H9 (cell line): ENCODE data around the gene ZP3. TPM values are rescaled to one million over a fixed set of nuclear protein-coding genes. Genes with fewer than 3 reads are reported as not detected.
"Not testable (repeated sequence)": the region's sequence is repeated elsewhere in the genome, so short reads cannot be mapped to it uniquely, and the experiment has no call there.

Source experiments
- DNase-seq: peaks from one replicate; pipeline ENCODE4 v3.0.0-alpha.2; 2017
- H2AFZ ChIP-seq: one replicate; pipeline ENCODE4 v1.6.1; 2013; ENCODE audit warnings: mild to moderate bottlenecking, low read length, control low read depth, moderate library complexity
- H2AK5ac ChIP-seq: 2 replicates; pipeline ENCODE4 v1.6.1; 2013; ENCODE audit warnings: low read length, control low read depth, mixed read lengths; ENCODE audit not compliant: insufficient read length
- H2BK120ac ChIP-seq: one replicate; pipeline ENCODE4 v1.6.1; 2013; ENCODE audit warnings: low read depth, mild to moderate bottlenecking, low read length, control low read depth, inconsistent platforms; ENCODE audit not compliant: poor library complexity, severe bottlenecking
- H2BK12ac ChIP-seq: 2 replicates; pipeline ENCODE4 v1.6.1; 2013; ENCODE audit warnings: low read length, control low read depth, mixed read lengths, low read depth; ENCODE audit not compliant: insufficient read length
- H2BK15ac ChIP-seq: 2 replicates; pipeline ENCODE4 v1.6.1; 2013; ENCODE audit warnings: low read depth, low read length, control low read depth
- H2BK20ac ChIP-seq: one replicate; pipeline ENCODE4 v1.6.1; 2013; ENCODE audit warnings: low read depth, mild to moderate bottlenecking, low read length, control low read depth, inconsistent platforms; ENCODE audit not compliant: poor library complexity, severe bottlenecking
- H2BK5ac ChIP-seq: 2 replicates; pipeline ENCODE4 v1.6.1; 2013; ENCODE audit warnings: low read length, control low read depth, mixed read lengths; ENCODE audit not compliant: insufficient read length
- H3K14ac ChIP-seq: 2 replicates; pipeline ENCODE4 v1.6.1; 2013; ENCODE audit warnings: low read length, control low read depth; ENCODE audit not compliant: insufficient read depth
- H3K18ac ChIP-seq: 2 replicates; pipeline ENCODE4 v1.6.1; 2013; ENCODE audit warnings: low read depth, mild to moderate bottlenecking, mixed read lengths, low read length, control low read depth; ENCODE audit not compliant: insufficient read length
- H3K23ac ChIP-seq: 2 replicates; pipeline ENCODE4 v1.6.1; 2013; ENCODE audit warnings: low read length, control low read depth, mixed read lengths, low read depth; ENCODE audit not compliant: insufficient read length
- H3K23me2 ChIP-seq: 2 replicates; pipeline ENCODE4 v1.6.1; 2013; ENCODE audit warnings: low read depth, mild to moderate bottlenecking, mixed read lengths, low read length, control low read depth; ENCODE audit not compliant: insufficient read length, poor library complexity, severe bottlenecking
- H3K27ac ChIP-seq: 2 replicates; pipeline ENCODE4 v1.5.1; 2013; ENCODE audit warnings: low read length, control low read depth, mixed read lengths, low read depth; ENCODE audit not compliant: insufficient read length
- H3K27me3 ChIP-seq: 2 replicates; pipeline ENCODE4 v1.6.1; 2013; ENCODE audit warnings: low read length, control low read depth, inconsistent platforms; ENCODE audit not compliant: insufficient read depth
- H3K4ac ChIP-seq: 2 replicates; pipeline ENCODE4 v1.6.1; 2013; ENCODE audit warnings: low read depth, mild to moderate bottlenecking, control low read depth, inconsistent platforms, low read length, moderate library complexity
- H3K4me1 ChIP-seq: 2 replicates; pipeline ENCODE4 v1.6.1; 2013; ENCODE audit warnings: low read length, control low read depth, inconsistent platforms; ENCODE audit not compliant: insufficient read depth
- H3K4me2 ChIP-seq: 2 replicates; pipeline ENCODE4 v1.6.1; 2013; ENCODE audit warnings: low read length, control low read depth, mixed read lengths; ENCODE audit not compliant: insufficient read length, insufficient read depth
- H3K56ac ChIP-seq: 2 replicates; pipeline ENCODE4 v1.6.1; 2013; ENCODE audit warnings: low read depth, mild to moderate bottlenecking, mixed read lengths, low read length, control low read depth; ENCODE audit not compliant: insufficient read length
- H3K79me1 ChIP-seq: 2 replicates; pipeline ENCODE4 v1.6.1; 2013; ENCODE audit warnings: low read depth, mild to moderate bottlenecking, moderate library complexity, low read length, control low read depth, inconsistent platforms; ENCODE audit not compliant: insufficient read depth, poor library complexity, severe bottlenecking
- H3K79me2 ChIP-seq: 2 replicates; pipeline ENCODE4 v1.6.1; 2013; ENCODE audit warnings: low read length, control low read depth, inconsistent platforms; ENCODE audit not compliant: insufficient read depth
- H3K9ac ChIP-seq: 2 replicates; pipeline ENCODE4 v1.6.1; 2013; ENCODE audit warnings: low read length, control low read depth, mixed read lengths; ENCODE audit not compliant: insufficient read length; ENCODE audit errors: extremely low read depth
- H3K9me3 ChIP-seq: one replicate; pipeline ENCODE4 v1.6.1; 2013; ENCODE audit warnings: low read depth, low read length, inconsistent platforms; ENCODE audit not compliant: control insufficient read depth
- H3T11ph ChIP-seq: one replicate; pipeline ENCODE4 v1.6.1; 2013; ENCODE audit warnings: mild to moderate bottlenecking, low read length, control low read depth, inconsistent platforms
- H4K20me1 ChIP-seq: one replicate; pipeline ENCODE4 v1.6.1; 2013; ENCODE audit not compliant: control insufficient read depth, insufficient read length, insufficient read depth
- H4K5ac ChIP-seq: 2 replicates; pipeline ENCODE4 v1.6.1; 2013; ENCODE audit warnings: low read depth, mild to moderate bottlenecking, mixed read lengths, low read length, control low read depth; ENCODE audit not compliant: insufficient read length
- H4K8ac ChIP-seq: replicated peaks from 2 replicates; pipeline ENCODE4 v1.6.1; 2013; ENCODE audit warnings: low read length, control low read depth, mixed read lengths, low read depth; ENCODE audit not compliant: insufficient read length
- H4K91ac ChIP-seq: 2 replicates; pipeline ENCODE4 v1.6.1; 2013; ENCODE audit warnings: low read depth, mild to moderate bottlenecking, moderate library complexity, mixed read lengths, low read length, control low read depth; ENCODE audit not compliant: insufficient read length
- H3K27ac Mint-ChIP-seq, 3 experiments: 2 replicates in 2 of 3; 3 replicates in 1 of 3; pipeline ENCODE4 v1.8.0; 2020 to 2021; ENCODE audit warnings: mixed read lengths in 3 of 3, mild to moderate bottlenecking in 1 of 3, moderate library complexity in 1 of 3
- H3K27me3 Mint-ChIP-seq: 2 replicates; pipeline ENCODE4 v1.8.0; 2021; ENCODE audit warnings: low read depth, mild to moderate bottlenecking, moderate library complexity, mixed read lengths
- H3K36me3 Mint-ChIP-seq, 3 experiments: 2 replicates in 2 of 3; 3 replicates in 1 of 3; pipeline ENCODE4 v1.8.0; 2020 to 2021; ENCODE audit warnings: low read depth in 3 of 3, mixed read lengths in 3 of 3; ENCODE audit not compliant: insufficient read depth in 1 of 3
- H3K4me1 Mint-ChIP-seq, 2 experiments: 2 replicates each; pipeline ENCODE4 v1.8.0; 2020; ENCODE audit warnings: mixed read lengths in 2 of 2
- H3K4me3 Mint-ChIP-seq, 2 experiments: 2 replicates in 1 of 2; 3 replicates in 1 of 2; pipeline ENCODE4 v1.8.0; 2020 to 2021; ENCODE audit warnings: mild to moderate bottlenecking in 2 of 2, mixed read lengths in 2 of 2, moderate library complexity in 1 of 2
- H3K9me3 Mint-ChIP-seq, 2 experiments: 2 replicates in 1 of 2; 3 replicates in 1 of 2; pipeline ENCODE4 v1.8.0; 2020; ENCODE audit warnings: mild to moderate bottlenecking in 2 of 2, mixed read lengths in 2 of 2, moderate library complexity in 1 of 2
- WGBS: extraction: QIAGEN DNeasy Blood & Tissue Kit; methylation state at CpG from one replicate; pipeline ENCODE4 v1.1.7; 2013; ENCODE audit warnings: missing lambda C conversion rate, low lambda C conversion rate, mixed read lengths; ENCODE audit not compliant: insufficient read length; ENCODE audit errors: extremely low coverage; 5-methylcytosine and 5-hydroxymethylcytosine counted together
- total RNA-seq: library from RNA; stranded (reverse); gene quantifications from 2 replicates; pipeline ENCODE4 v1.2.1, GENCODE V29; 2021
- TF ChIP-seq, protein P1 (sequence below): fragments of 200-600 bp; sonication (generic); conservative IDR thresholded peaks from 3 replicates; pipeline ENCODE4 v1.8.0; 2021; ENCODE audit warnings: antibody characterized with exemption, mild to moderate bottlenecking

ZP3 gene
- total RNA-seq, 1 experiment from 2014 or later: 1.3 TPM

DNA sequence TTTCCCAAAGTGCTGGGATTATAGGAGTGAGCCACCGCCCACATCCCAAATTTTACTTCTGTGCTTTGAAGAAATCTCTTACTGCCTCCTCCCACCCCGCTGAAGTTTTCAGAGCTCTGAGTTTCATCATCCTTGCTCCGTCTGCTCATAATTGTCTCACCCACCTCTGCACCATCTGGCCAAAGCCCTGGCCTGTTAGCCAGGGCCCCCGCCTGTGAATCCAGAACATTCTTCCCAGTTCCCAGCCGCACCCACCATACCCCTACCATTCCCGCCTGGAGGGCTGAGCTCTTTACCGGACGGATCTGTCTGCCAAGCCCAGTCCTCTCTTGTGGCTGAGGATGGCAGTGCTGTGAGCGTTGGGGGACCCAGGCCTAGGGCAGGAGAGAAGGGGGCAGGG is 29.8 kb upstream of the ZP3 start:
- no peaks in the 10 kb centered on the region for H3K9me3 ChIP-seq
- H3K27ac ChIP-seq: no peak overlapping the region
- H3K4ac ChIP-seq: no peak overlapping the region
- Mint-ChIP-seq H3K36me3 (peaks cover 0 to 2% (median 0%) of the 10 kb centered on the region in 3 experiments; a peak in 1 of 7 replicates), H3K27ac (peak overlapping the region in 1 of 3 experiments; percentile 32; a peak in 1 of 7 replicates), H3K4me1 (peaks cover 30 to 38% of the 10 kb centered on the region in 2 experiments), H3K4me3 (peak overlapping the region in 1 of 2 experiments; percentile 33; a peak in 1 of 5 replicates), H3K9me3 (peaks cover 0 to 4% of the 10 kb centered on the region in 2 experiments; a peak in 3 of 5 replicates), H3K27me3 (peaks cover 6% of the 10 kb centered on the region)
- TF ChIP-seq, protein P1, sequence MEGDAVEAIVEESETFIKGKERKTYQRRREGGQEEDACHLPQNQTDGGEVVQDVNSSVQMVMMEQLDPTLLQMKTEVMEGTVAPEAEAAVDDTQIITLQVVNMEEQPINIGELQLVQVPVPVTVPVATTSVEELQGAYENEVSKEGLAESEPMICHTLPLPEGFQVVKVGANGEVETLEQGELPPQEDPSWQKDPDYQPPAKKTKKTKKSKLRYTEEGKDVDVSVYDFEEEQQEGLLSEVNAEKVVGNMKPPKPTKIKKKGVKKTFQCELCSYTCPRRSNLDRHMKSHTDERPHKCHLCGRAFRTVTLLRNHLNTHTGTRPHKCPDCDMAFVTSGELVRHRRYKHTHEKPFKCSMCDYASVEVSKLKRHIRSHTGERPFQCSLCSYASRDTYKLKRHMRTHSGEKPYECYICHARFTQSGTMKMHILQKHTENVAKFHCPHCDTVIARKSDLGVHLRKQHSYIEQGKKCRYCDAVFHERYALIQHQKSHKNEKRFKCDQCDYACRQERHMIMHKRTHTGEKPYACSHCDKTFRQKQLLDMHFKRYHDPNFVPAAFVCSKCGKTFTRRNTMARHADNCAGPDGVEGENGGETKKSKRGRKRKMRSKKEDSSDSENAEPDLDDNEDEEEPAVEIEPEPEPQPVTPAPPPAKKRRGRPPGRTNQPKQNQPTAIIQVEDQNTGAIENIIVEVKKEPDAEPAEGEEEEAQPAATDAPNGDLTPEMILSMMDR: no peak
- H2BK15ac ChIP-seq: no peak overlapping the region
- no peak overlapping the region for H2BK20ac ChIP-seq
- no peak overlapping the region for H3K18ac ChIP-seq
- no peak overlapping the region for H4K91ac ChIP-seq
- no peak overlapping the region for H3K56ac ChIP-seq
- H3K79me1 ChIP-seq: no peaks in the 10 kb centered on the region
- H2AK5ac ChIP-seq: no peak overlapping the region
- no peaks in the 10 kb centered on the region for H3K4me1 ChIP-seq
- no peak overlapping the region for H4K5ac ChIP-seq
- WGBS: no CpG with 5 or more reads among the region's 9 CpGs
- H2BK5ac ChIP-seq: no peak overlapping the region
- no peak overlapping the region for H2AFZ ChIP-seq
- H3K9ac ChIP-seq: no peak overlapping the region
- no peak overlapping the region for H3K14ac ChIP-seq
- DNase-seq: no peak
- H3K4me2 ChIP-seq: no peak overlapping the region
- no peak overlapping the region for H3T11ph ChIP-seq
- no peak overlapping the region for H3K23ac ChIP-seq
- H3K79me2 ChIP-seq: no peaks in the 10 kb centered on the region
- H2BK12ac ChIP-seq: no peak overlapping the region
- no peak overlapping the region for H4K8ac ChIP-seq
- peaks cover 6% of the 10 kb centered on the region for H3K23me2 ChIP-seq
- no peaks in the 10 kb centered on the region for H4K20me1 ChIP-seq
- no peak overlapping the region for H2BK120ac ChIP-seq
- H3K27me3 ChIP-seq: no peaks in the 10 kb centered on the region

DNA sequence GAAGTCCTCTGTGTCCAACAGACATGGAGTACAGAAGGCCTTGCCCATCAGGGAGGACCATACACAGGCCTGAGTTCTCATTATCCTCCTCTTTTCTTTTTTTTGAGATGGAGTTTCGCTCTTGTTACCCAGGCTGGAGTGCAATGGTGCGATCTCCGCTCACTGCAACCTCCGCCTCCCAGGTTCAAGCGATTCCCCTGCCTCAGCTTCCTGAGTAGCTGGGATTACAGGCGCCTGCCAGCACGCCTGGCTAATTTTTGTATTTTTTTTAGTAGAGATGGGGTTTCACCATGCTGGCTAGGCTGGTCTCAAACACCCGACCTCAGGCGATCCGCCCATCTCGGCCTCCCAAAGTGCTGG is 29.2 kb upstream of the ZP3 start:
- H3K4ac ChIP-seq, H3K27ac ChIP-seq, H3K27ac Mint-ChIP-seq: not testable (repeated sequence)

More for the DNA sequence above, 29.2 kb upstream of the ZP3 start:
- H3K4me1 ChIP-seq, H3K9me3 ChIP-seq, H2BK12ac ChIP-seq, H4K91ac ChIP-seq, H2BK120ac ChIP-seq, H2BK20ac ChIP-seq, H3K9ac ChIP-seq, H3K27me3 Mint-ChIP-seq, H3K79me1 ChIP-seq, H3T11ph ChIP-seq, H4K5ac ChIP-seq, H3K4me2 ChIP-seq, H3K14ac ChIP-seq, DNase-seq, H3K18ac ChIP-seq, H2AFZ ChIP-seq, H3K56ac ChIP-seq, H3K23ac ChIP-seq, H3K23me2 ChIP-seq, H4K20me1 ChIP-seq, H3K27me3 ChIP-seq, H2BK15ac ChIP-seq, H2BK5ac ChIP-seq, H2AK5ac ChIP-seq, H3K36me3 Mint-ChIP-seq, H4K8ac ChIP-seq, H3K9me3 Mint-ChIP-seq, H3K79me2 ChIP-seq: not testable (repeated sequence)
- Mint-ChIP-seq H3K4me3 (peak overlapping the region in 1 of 2 experiments; percentile 19; a peak in 1 of 5 replicates), H3K4me1 (peaks cover 30 to 38% of the 10 kb centered on the region in 2 experiments)
- WGBS: no CpG with 5 or more reads among the region's 11 CpGs
